Activated CD4-positive, alpha-beta T cell treated with anti-CD3 and anti-CD28 coated beads, Interleukin-2, Interleukin-6, amounts not matched to agents 100 ng/mL and 50 ng/mL, durations not matched to agents 16 hours and 8 hours (primary cell): Measurements from ENCODE around the gene CSNK2A3.
"Not testable (repeated sequence)": the region's sequence is repeated elsewhere in the genome, so short reads cannot be mapped to it uniquely, and the experiment has no call there.

Experiments
- DNase-seq: peaks from one replicate; pipeline ENCODE4 v3.0.0-alpha.2; 2020

CSNK2A3 gene

GRCh38 chr11:11378184-11378940 lies 25.3 kb upstream of the CSNK2A3 start:
- DNase-seq = no peak

GRCh38 chr11:11374358-11375148 lies 21.5 kb upstream of the CSNK2A3 start:
- no peak for DNase-seq

- DNase-seq = no peak
Observed at GRCh38 chr11:11373934-11374333, 20.9 kb upstream of the CSNK2A3 start.

- DNase-seq = no peak
Observed at GRCh38 chr11:11372461-11372860, 19.4 kb upstream of the CSNK2A3 start.

- no peak for DNase-seq
Observed at GRCh38 chr11:11370962-11371303, 17.9 kb upstream of the CSNK2A3 start.

GRCh38 chr11:11370255-11370961 lies 17.4 kb upstream of the CSNK2A3 start:
- DNase-seq = no peak

- DNase-seq = no peak
Observed at GRCh38 chr11:11366793-11367192, 13.7 kb upstream of the CSNK2A3 start.

- DNase-seq = no peak
Observed at GRCh38 chr11:11363674-11364073, 10.6 kb upstream of the CSNK2A3 start.

GRCh38 chr11:11359611-11360010 lies 6.6 kb upstream of the CSNK2A3 start:
- DNase-seq = no peak

GRCh38 chr11:11356842-11357241 lies 3.8 kb upstream of the CSNK2A3 start:
- DNase-seq = no peak

GRCh38 chr11:11351851-11352250 lies 1.2 kb downstream of the CSNK2A3 start:
- DNase-seq = not testable (repeated sequence)

- no peak for DNase-seq
Observed at GRCh38 chr11:11351042-11351586, 1.9 kb downstream of the CSNK2A3 start.

GRCh38 chr11:11349870-11350337 lies 3.1 kb downstream of the CSNK2A3 start:
- no peak for DNase-seq

GRCh38 chr11:11349106-11349825 lies 3.8 kb downstream of the CSNK2A3 start:
- DNase-seq = no peak

GRCh38 chr11:11348303-11348702 lies 4.7 kb downstream of the CSNK2A3 start:
- no peak for DNase-seq

- no peak for DNase-seq
Observed at GRCh38 chr11:11347592-11347991, 5.5 kb downstream of the CSNK2A3 start.

GRCh38 chr11:11346303-11346702 lies 6.7 kb downstream of the CSNK2A3 start:
- DNase-seq = no peak

- no peak for DNase-seq
Observed at GRCh38 chr11:11345099-11345498, 8.0 kb downstream of the CSNK2A3 start.

- no peak for DNase-seq
Observed at GRCh38 chr11:11344045-11344444, 9.0 kb downstream of the CSNK2A3 start.

GRCh38 chr11:11338304-11338703 lies 14.7 kb downstream of the CSNK2A3 start:
- DNase-seq = no peak

- no peak for DNase-seq
Observed at GRCh38 chr11:11336664-11337063, 16.4 kb downstream of the CSNK2A3 start.

- DNase-seq = no peak
Observed at GRCh38 chr11:11335043-11335442, 18.0 kb downstream of the CSNK2A3 start.

GRCh38 chr11:11334607-11335006 lies 18.4 kb downstream of the CSNK2A3 start:
- DNase-seq = no peak
